Effector CD4-positive, alpha-beta T cell (primary cell): ENCODE data around the gene NKX2-1.
"Not testable (repeated sequence)": the region's sequence is repeated elsewhere in the genome, so short reads cannot be mapped to it uniquely, and the experiment has no call there.

Experiments used
- DNase-seq: peaks from one replicate; pipeline ENCODE4 v3.0.0-alpha.2; 2020

Gene NKX2-1

DNA sequence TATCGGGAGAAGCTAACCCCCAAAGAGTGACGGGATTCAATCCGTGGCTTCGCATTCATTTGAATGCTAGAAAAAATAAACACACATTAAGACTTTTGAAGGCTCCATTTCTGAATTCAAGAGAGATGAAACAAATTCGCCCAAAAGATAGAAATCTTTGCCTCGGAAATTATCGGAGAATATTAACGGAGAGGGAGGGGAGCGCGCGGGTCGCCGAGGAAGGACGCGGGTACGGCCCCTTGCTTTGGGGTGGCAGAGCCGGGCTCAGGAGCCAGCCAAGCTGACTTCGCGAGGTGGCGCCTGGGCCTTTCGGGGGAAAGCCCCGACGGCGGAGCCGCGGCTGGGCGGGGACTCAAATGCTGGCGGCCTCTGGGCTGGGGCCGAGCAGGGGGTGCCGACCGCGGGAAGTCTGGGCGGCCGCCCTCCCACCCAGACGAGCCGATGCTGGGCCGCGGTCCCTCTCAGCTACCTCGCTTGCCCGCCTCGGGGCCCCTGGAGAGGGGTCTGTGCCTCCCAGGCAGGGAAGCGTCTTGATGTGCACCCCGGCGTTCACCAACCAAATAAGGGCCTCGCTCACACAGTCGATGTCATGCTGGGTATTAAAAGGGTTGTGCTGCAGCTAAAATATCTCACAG, 14.7 kb downstream of the NKX2-1 start:
- DNase-seq, result no peak

DNA sequence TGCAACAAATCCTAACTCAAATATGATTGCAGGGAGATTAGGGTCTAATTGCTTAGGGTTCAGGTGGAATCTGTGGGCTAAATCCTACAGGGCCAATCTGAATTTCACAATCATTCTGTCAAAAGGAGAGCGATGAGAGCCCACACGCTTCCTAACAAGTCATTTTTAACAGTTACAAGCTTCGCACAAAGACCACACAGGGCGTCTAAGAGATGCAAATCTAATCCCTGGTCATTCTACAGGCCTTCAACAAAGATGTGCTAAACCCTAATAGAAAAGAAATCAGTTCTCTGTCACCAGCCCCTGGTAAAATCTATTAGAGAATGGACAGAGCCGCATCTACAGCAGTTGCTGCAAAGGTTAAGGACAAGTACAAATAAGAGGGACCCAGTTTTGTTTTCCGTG, 15.3 kb downstream of the NKX2-1 start:
- DNase-seq, result no peak

DNA sequence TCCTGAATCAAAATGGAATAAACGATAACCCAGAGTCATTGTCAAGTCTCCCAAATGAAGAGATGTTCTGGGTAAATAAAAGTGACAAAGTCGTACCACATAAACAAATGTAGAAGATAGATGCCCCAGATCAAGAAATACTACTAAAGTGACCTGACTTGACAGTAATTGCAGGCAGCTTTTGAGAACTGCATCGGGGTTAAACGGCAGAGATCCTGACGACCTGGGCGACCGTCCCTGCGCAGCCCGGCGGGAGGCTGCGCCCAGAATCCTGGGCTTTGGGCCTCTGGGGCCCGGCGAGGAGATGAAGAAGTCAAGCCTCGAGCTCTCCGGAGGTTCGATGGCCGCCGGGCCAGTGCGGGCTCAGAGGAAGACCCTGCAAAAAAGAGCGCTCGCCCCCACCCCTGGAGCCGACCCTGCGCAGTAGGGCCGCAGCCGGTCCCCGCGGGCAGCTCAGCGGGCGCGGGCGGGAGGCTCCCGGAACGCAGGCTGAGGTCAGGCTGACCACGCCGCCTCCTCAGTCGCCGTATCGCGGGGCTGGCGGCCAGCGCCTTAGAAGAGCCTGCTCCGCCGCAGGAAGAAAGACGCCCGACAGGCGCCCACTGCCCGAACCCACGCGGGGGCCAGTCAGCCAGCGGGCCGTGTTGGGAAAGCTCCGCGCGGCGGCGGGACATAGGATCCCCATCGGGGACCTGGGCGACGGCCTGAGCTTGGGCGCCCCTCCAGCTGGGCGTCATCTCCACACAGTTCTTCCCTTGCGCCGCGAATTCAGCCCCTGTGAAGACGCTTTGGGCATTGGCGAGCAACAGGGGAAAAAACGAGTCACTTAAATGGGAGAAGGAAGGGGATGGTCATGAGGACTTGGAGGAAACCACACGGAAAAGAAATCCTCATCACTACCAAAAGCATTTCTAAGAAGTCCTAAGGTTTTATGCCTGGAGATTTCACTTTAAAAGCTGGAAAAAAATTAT, 16.0 kb downstream of the NKX2-1 start:
- DNase-seq, result no peak

DNA sequence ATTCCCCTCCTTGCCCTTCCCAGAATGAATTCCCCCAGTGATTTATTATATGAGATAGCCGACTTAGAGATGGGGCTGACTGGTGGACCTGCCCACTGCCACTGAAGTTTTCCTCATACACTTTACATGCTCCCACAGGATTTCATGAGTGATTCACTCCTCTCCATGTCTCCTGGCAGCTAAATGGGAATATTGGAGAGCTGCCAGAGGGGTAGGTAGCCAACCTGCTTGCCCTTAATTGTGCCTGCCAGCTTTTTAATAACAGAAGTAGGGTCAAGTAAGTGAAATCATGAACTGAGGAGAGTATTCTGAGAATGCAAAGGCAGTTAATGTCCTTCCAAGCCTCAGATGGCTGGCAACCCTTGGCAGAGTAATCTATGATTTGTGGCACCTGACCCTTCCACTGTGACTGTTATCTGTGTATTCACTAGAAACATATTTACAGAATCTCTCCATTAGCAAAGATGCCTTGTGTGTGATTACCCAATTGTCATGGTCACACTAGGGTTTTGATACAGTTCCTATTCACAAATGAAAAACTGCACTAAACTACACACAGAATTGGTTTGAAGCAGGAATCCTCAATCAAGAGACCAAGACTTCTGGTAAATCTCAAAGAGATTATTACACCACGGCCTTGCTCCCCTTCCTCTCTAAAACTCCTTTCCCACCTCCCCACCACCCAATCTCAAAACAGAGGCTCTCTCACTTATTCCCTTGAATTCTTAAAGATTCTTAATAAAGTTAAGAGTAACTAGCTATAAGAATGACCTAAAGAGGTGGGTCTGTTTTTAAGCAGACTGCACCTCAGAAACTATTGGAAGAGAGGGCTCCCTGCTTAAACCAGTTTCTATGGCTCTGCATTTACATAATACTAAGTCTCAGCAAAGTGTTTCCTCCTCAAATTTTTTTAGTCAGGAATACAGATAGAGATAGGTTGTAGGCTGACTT, 17.2 kb downstream of the NKX2-1 start:
- no peak for DNase-seq

DNA sequence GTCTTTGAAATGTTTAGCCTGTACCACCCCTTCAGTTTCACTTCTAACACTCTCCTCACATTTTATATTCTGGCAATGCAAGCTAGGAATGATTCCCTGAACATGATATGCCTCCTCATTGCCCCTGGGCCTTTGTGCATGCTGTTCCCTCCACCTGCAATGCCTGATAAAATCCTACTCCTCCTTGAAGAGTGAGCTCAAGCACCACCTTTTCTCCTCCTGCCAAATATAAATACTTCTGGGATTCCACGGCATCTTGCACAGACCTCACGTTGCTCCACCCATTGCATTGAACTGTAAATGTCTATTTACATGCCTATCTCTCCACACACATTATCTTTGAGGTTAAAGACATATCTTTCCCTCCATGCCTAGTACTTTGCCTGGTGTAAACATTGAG, 21.1 kb downstream of the NKX2-1 start:
- no peak for DNase-seq

DNA sequence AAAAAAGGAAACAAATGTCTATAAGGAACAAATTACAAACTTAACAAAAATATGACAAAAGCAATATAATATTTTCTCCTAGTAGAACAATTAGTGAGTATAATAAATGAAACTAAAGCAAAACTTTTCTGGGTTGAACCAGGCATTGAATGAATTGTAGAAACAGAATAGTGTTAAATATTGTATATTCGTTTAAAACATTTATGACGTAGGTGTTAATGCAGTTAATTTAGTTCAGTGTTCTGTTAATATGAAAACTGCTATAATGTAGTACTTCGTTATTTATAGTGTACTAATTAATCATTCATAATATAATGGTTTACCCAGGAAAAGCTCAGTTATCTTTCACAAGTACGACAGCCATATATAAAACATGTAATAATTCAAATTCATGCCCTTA, 23.7 kb downstream of the NKX2-1 start:
- no peak for DNase-seq

DNA sequence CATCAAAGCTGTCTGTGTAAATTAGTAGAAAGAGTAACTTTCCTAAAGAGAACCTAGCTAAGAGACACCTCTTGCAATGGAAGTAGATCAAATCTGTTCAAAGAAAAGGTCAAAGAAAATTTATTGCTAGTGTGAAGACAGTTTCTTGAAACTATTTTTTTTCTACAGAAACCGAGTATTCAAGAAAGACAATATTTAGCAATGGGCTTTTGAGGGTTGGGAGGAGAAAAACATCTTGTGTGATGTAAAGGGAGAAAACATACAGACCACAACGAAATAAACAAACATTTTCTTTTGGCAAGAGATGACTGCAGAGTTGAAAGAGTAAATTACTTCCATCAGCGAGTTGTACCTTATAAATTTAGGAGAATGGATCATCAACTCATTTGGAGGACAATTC, 24.4 kb downstream of the NKX2-1 start:
- DNase-seq, result no peak

DNA sequence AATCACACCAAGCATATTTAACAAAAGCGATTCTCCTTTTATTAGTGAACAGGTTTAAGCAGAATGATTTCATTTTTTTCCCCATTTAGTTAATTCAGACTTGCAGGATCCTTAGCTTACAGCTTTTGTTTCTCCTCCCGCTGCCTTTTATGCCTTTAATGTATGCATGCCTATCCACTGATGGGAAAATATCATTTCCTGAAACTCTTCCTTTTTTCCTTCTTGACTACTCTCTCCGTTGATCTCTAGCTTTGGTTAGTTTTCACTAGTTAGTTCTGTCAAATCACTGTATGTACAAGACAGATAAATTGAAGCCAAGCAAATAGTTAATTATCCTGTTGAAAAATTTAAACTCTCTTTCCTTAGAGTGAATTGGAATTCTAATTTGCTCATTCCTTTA, 26.3 kb downstream of the NKX2-1 start:
- no peak for DNase-seq

DNA sequence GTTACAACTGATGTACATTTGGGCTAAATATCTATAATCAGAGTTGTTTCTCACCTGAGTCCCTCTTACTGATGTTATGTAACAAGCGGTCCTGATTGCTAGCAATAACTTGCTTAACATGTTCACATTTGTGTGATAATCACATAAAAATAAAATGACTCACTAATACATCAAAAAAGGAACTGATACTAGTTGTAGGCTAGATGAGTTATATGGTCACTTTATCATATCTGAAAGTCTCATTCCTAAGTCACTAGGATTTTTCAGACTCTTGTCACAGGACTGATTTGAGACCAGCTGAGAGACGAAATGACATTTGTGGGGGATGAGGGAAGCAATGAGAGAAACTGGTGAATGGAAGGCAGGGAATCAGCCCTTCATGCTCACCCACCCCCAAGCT, 34.3 kb downstream of the NKX2-1 start:
- DNase-seq, result no peak

DNA sequence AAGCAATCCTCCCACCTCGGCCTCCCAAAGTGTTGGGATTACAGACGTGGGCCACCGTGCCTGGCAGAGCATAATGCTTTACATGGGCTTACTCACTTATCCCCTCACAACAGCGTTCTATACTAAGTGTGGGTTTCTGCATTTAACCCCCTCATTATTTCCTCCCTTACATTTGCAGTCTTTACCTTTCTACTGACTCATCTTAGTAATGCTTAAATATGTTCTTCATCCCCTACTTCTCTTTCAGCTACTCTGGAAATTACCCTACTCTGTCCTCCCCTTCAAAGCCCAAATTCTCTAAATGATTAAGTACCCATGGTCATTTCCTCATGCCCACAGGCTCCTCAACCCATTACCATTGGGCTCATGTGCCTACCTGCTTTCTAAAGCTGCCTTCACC, 40.7 kb downstream of the NKX2-1 start:
- DNase-seq, result no peak

DNA sequence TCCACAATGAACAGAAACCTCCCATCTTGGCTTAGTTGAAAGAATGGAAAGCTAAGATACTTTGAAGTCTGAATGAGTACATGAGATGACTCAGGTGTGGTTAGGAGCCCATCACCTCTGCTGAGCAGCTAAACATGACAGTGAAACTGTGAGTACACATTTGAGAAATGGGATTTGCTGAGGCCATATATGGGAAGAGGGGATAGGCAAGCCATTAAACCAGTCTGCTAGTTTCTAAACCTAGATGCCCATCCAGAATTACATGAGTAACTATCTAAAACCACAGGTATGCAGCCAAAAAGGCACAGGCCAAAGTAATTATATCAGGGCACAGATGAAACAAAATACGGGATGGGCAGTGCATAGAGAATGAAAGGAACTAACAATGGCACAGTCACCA, 41.2 kb downstream of the NKX2-1 start:
- no peak for DNase-seq

DNA sequence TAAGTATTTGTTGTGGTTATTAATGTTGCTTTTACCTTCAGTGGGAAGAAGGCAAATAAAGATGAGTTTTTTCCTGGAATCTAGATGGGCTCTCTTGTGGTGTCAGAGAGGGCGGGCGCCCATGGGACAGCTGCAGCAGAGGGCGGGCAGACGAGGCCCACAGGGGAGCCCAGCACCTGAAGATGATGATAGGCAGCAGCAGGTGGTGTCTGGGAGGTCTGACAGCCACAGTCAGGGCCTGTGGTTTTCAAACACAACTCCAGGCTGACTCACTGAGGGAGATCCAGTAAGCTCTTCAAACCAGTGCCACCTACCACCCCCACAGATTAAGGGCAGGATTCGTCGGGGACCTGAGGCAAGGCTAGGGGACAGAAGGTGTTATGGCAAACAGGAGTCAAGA, 42.8 kb downstream of the NKX2-1 start:
- no peak for DNase-seq

DNA sequence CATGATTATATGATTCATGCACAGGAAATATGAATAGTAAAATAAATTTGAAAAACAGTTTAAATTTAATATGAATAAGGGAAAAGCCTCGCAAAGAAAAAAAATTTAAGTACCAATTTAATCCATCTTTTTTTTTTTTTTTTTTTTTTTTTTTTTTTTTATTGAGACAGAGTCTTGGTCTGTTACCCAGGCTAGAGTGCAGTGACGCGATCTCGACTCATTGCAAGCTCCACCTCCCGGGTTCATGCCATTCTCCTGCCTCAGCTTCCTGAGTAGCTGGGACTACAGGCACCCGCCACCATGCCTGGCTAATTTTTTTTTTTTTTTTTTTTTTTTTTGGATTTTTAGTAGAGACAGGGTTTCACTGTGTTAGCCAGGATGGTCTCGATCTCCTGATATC, 44.0 kb downstream of the NKX2-1 start:
- DNase-seq, result not testable (repeated sequence)

DNA sequence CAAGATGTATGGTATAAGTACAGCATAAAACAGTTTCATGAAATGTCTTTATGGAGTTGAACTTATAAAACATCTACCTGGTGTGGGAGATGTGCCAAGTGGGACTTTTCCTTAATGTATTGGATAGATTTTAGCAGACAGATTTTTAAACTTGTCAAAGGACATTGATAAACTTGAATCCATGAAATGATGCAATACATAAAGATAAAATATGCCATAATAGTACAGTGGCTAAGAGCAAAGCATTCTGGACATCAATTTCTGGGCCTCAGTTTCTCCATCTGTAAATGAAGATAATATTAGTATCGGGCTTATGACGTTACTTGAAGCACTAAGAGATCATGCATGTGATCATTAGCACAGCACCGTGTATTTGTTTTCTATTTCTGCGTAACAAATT, 45.4 kb downstream of the NKX2-1 start:
- DNase-seq, result no peak

DNA sequence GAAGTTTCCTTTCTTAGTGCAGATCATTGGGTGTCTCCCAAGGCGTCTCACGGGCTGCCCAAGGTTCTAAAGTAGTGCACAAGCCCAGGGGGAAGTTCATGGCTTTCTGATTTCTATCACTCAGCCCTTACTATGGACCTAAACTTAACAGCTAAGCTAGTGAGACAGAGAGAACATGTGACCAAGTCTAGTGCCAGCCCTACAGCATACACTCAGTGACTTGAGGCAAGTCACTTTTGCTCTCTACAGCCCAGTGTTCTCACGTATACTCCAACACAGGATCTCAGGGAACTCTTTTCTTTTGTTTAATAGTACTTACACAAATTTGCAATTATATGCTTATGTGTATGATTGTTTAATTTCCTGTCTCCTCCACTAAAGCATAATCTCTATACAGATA, 48.6 kb downstream of the NKX2-1 start:
- DNase-seq, result no peak

DNA sequence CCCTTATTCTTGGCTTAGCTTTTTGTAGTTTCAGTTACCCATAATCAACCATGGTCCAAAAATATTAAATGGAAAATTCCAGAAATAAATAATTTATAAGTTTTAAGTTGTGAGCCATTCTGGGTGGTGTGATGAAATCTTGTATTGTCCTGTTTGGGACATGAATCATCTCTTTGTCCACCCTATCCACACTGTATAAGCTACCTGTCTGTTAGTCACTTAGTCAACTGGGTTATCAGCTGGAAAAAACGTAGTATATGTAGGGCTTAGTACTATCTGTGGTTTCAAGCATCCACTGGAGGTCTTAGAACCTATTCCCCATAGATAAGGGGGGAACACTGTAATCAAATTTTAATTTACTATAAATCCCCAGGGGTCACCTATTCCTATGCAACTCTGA, 52.7 kb downstream of the NKX2-1 start:
- DNase-seq, result no peak
